ENCODE results near the gene ATG4C. TPM values are rescaled to one million over a fixed set of nuclear protein-coding genes. Genes with fewer than 3 reads are reported as not detected.

Gene ATG4C
- total RNA-seq, 1 experiment from 2014 or later = 6.5 TPM

- peak; percentile 66 for TF ChIP-seq CTCF (IDR thresholded peaks at IDR 0.05)
- TF ChIP-seq TCF7L2 (IDR thresholded peaks at IDR 0.05; ENCODE audit: low read depth, low read length) = no peak
- POLR2A ChIA-PET = no interaction called here
- DNase-seq (ENCODE audit: low read depth, low spot score) = no peak
- no peak overlapping the region for H3K4me3 ChIP-seq (ENCODE audit: low read depth in 2 of 2, low read length in 2 of 2)
- H3K27me3 ChIP-seq (ENCODE audit: control insufficient read depth, insufficient read depth, low read length) = no peaks in the 10 kb centered on the region
- in situ Hi-C loops (cut with HindIII; ENCODE audit: low pct_unique_long_range_greater_than_20kb, low sequenced_read_pairs) (no loop called here), intact Hi-C loops (cut with micrococcal nuclease; ENCODE audit: unreplicated experiment) (loop anchor here (10.0 kb wide), 1 partner anchor 686 kb away; no protein-coding TSS in a partner anchor)
- no peaks in the 10 kb centered on the region for H3K4me1 ChIP-seq (ENCODE audit: control insufficient read depth, insufficient read depth, low read length)
- no TSS peak for BruUV-seq (replicated peaks)
- no peak overlapping the region for H3K27ac ChIP-seq (ENCODE audit: low read length)
- no peaks in the 10 kb centered on the region for H3K9me3 ChIP-seq (ENCODE audit: control insufficient read depth, insufficient read depth, low read depth, low read length)
- CTCF ChIA-PET = no interaction called here
- H3K36me3 ChIP-seq (ENCODE audit: control insufficient read depth, insufficient read depth, low read length) = no peaks in the 10 kb centered on the region
- ATAC-seq = no peak
Observed at GRCh38 chr1:62849031-62849430, 65.1 kb downstream of the ATG4C start.

GRCh38 chr1:62852253-62852652 lies 68.3 kb downstream of the ATG4C start:
- no peak overlapping the region for H3K27ac ChIP-seq (ENCODE audit: low read length)
- H3K9me3 ChIP-seq (ENCODE audit: control insufficient read depth, insufficient read depth, low read depth, low read length) = no peaks in the 10 kb centered on the region
- intact Hi-C loops (cut with micrococcal nuclease; ENCODE audit: unreplicated experiment) = no loop called here
- no peak overlapping the region for H3K4me3 ChIP-seq (ENCODE audit: low read depth in 2 of 2, low read length in 2 of 2)
- ChIA-PET POLR2A (no interaction called here), CTCF (no interaction called here)
- no peaks in the 10 kb centered on the region for H3K36me3 ChIP-seq (ENCODE audit: control insufficient read depth, insufficient read depth, low read length)
- no peaks in the 10 kb centered on the region for H3K4me1 ChIP-seq (ENCODE audit: control insufficient read depth, insufficient read depth, low read length)
- ATAC-seq (no peak), DNase-seq (ENCODE audit: low read depth, low spot score) (no peak)
- TF ChIP-seq, protein P1, sequence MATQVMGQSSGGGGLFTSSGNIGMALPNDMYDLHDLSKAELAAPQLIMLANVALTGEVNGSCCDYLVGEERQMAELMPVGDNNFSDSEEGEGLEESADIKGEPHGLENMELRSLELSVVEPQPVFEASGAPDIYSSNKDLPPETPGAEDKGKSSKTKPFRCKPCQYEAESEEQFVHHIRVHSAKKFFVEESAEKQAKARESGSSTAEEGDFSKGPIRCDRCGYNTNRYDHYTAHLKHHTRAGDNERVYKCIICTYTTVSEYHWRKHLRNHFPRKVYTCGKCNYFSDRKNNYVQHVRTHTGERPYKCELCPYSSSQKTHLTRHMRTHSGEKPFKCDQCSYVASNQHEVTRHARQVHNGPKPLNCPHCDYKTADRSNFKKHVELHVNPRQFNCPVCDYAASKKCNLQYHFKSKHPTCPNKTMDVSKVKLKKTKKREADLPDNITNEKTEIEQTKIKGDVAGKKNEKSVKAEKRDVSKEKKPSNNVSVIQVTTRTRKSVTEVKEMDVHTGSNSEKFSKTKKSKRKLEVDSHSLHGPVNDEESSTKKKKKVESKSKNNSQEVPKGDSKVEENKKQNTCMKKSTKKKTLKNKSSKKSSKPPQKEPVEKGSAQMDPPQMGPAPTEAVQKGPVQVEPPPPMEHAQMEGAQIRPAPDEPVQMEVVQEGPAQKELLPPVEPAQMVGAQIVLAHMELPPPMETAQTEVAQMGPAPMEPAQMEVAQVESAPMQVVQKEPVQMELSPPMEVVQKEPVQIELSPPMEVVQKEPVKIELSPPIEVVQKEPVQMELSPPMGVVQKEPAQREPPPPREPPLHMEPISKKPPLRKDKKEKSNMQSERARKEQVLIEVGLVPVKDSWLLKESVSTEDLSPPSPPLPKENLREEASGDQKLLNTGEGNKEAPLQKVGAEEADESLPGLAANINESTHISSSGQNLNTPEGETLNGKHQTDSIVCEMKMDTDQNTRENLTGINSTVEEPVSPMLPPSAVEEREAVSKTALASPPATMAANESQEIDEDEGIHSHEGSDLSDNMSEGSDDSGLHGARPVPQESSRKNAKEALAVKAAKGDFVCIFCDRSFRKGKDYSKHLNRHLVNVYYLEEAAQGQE (IDR thresholded peaks at IDR 0.05; ENCODE audit: insufficient read depth in 1 of 2, low read depth in 2 of 2, low read length in 1 of 2) = no peak
- no peak for TF ChIP-seq CTCF (IDR thresholded peaks at IDR 0.05)
- no peak for TF ChIP-seq POLR2AphosphoS5 (IDR thresholded peaks at IDR 0.05; ENCODE audit: low read depth, low read length)
- TF ChIP-seq TCF7L2 (IDR thresholded peaks at IDR 0.05; ENCODE audit: low read depth, low read length) = no peak
- H3K27me3 ChIP-seq (ENCODE audit: control insufficient read depth, insufficient read depth, low read length) = no peaks in the 10 kb centered on the region
- BruUV-seq (replicated peaks) = no TSS peak
- in situ Hi-C loops (cut with HindIII; ENCODE audit: low pct_unique_long_range_greater_than_20kb, low sequenced_read_pairs) = no loop called here

GRCh38 chr1:62856960-62857359 lies 73.0 kb downstream of the ATG4C start:
- POLR2A ChIA-PET = no interaction called here
- CTCF ChIA-PET = no interaction called here
- Histone ChIP-seq H3K9me3 (ENCODE audit: control insufficient read depth, insufficient read depth, low read depth, low read length) (no peaks in the 10 kb centered on the region), H3K27ac (ENCODE audit: low read length) (no peak overlapping the region), H3K27me3 (ENCODE audit: control insufficient read depth, insufficient read depth, low read length) (no peaks in the 10 kb centered on the region), H3K4me1 (ENCODE audit: control insufficient read depth, insufficient read depth, low read length) (no peaks in the 10 kb centered on the region), H3K36me3 (ENCODE audit: control insufficient read depth, insufficient read depth, low read length) (no peaks in the 10 kb centered on the region), H3K4me3 (ENCODE audit: low read depth in 2 of 2, low read length in 2 of 2) (no peak overlapping the region)
- DNase-seq (ENCODE audit: low read depth, low spot score) = no peak
- no TSS peak for BruUV-seq (replicated peaks)
- TF ChIP-seq SIN3A (IDR thresholded peaks at IDR 0.05; ENCODE audit: borderline replicate concordance, insufficient read depth, low read depth, low read length) (no peak), CTCF (IDR thresholded peaks at IDR 0.05) (no peak), TCF7L2 (IDR thresholded peaks at IDR 0.05; ENCODE audit: low read depth, low read length) (no peak), POLR2AphosphoS5 (IDR thresholded peaks at IDR 0.05; ENCODE audit: low read depth, low read length) (no peak)
- TF ChIP-seq, protein P1 (IDR thresholded peaks at IDR 0.05; ENCODE audit: insufficient read depth in 1 of 2, low read depth in 2 of 2, low read length in 1 of 2) = no peak
- ATAC-seq = no peak
- intact Hi-C loops (cut with micrococcal nuclease; ENCODE audit: unreplicated experiment) (no loop called here), in situ Hi-C loops (cut with HindIII; ENCODE audit: low pct_unique_long_range_greater_than_20kb, low sequenced_read_pairs) (no loop called here)

Measured in Panc1 (cell line).